GM12878 (cell line): ENCODE data around the gene PPP3CA. TPM values are rescaled to one million over a fixed set of nuclear protein-coding genes. Genes with fewer than 3 reads are reported as not detected.

Experiments used
- ATAC-seq: fragments of 200-7000 bp; cut with Tn5 transposase; 3 replicates; pipeline ENCODE4 v1.9.1; 2020; ENCODE audit warnings: mild to moderate bottlenecking, moderate library complexity
- BruUV-seq: library from RNA; stranded (reverse); fragments of 400-500 nt; replicated peaks from 2 replicates; lab custom pipeline; 2021; lab: Mats Ljungman, UMichigan
- CTCF ChIA-PET: fragments of 300-600 bp; sonication (Branson Sonifier 250); formaldehyde crosslinking; extraction: SDS; loops from one replicate; lab custom pipeline; 2021; ENCODE audit warnings: inconsistent platforms; lab: Yijun Ruan, JAX
- POLR2A ChIA-PET: fragments of 350-600 bp; formaldehyde crosslinking; extraction: SDS; loops from one replicate; lab custom pipeline; 2021; ENCODE audit warnings: inconsistent platforms; lab: Charles Lee
- RAD21 ChIA-PET: fragments of 300-600 bp; sonication (Branson Sonifier 250); formaldehyde crosslinking; loops from one replicate; lab custom pipeline; 2023; ENCODE audit warnings: antibody characterized with exemption; ENCODE audit not compliant: unreplicated experiment; lab: Charles Lee
- SMC1A ChIA-PET: fragments of 300-600 bp; sonication (Branson Sonifier 250); formaldehyde crosslinking; loops from one replicate; lab custom pipeline; 2023; ENCODE audit not compliant: unreplicated experiment, uncharacterized antibody; lab: Charles Lee
- DNase-seq: peaks from one replicate; pipeline ENCODE4 v3.0.0-alpha.2; 2011; ENCODE audit warnings: low read depth, low spot score
- FAIRE-seq: peaks from 3 replicates; lab custom pipeline; 2011; peaks lifted over from hg19 to GRCh38; lab: Jason Lieb, UNC
- H2AFZ ChIP-seq: 2 replicates; pipeline ENCODE4 v1.6.0; 2011; ENCODE audit warnings: low read depth, low read length, control low read depth; ENCODE audit not compliant: control insufficient read depth
- H3K27ac ChIP-seq: 2 replicates; pipeline ENCODE4 v1.5.1; 2011; ENCODE audit warnings: control low read depth; ENCODE audit not compliant: control insufficient read depth, insufficient read depth
- H3K27me3 ChIP-seq, 2 experiments: replicated peaks in 1 of 2; 2 replicates each; pipeline versions ENCODE4 v1.6.0 to v1.6.1; 2011; ENCODE audit warnings: low read length in 1 of 2; ENCODE audit not compliant: control insufficient read depth in 2 of 2, insufficient read depth in 2 of 2
- H3K36me3 ChIP-seq, 2 experiments: 2 replicates each; pipeline ENCODE4 v1.5.1; 2011; ENCODE audit warnings: low read length in 1 of 2; ENCODE audit not compliant: control insufficient read depth in 2 of 2, insufficient read depth in 2 of 2
- H3K4me1 ChIP-seq: 2 replicates; pipeline ENCODE4 v1.6.1; 2011; ENCODE audit warnings: mild to moderate bottlenecking, low read length, moderate library complexity, mixed read lengths; ENCODE audit not compliant: control insufficient read depth, insufficient read depth
- H3K4me2 ChIP-seq: 2 replicates; pipeline ENCODE4 v1.6.0; 2011; ENCODE audit warnings: control low read depth; ENCODE audit not compliant: control insufficient read depth, insufficient read depth
- H3K4me3 ChIP-seq: fragments of 200-600 bp; sonication (generic); 2 replicates; pipeline ENCODE4 v1.5.1; 2016
- H3K79me2 ChIP-seq: 2 replicates; pipeline ENCODE4 v1.6.0; 2011; ENCODE audit warnings: low read length; ENCODE audit not compliant: control insufficient read depth, insufficient read depth
- H3K9ac ChIP-seq: 2 replicates; pipeline ENCODE4 v1.8.0; 2011; ENCODE audit warnings: low read length, control low read depth, mixed read lengths; ENCODE audit not compliant: control insufficient read depth, insufficient read depth
- H3K9me3 ChIP-seq: replicated peaks from 3 replicates; pipeline ENCODE4 v1.5.1; 2011; ENCODE audit warnings: mild to moderate bottlenecking, low read length; ENCODE audit not compliant: control insufficient read depth, insufficient read depth
- H4K20me1 ChIP-seq: 2 replicates; pipeline ENCODE4 v1.6.0; 2011; ENCODE audit not compliant: control insufficient read depth, insufficient read depth
- BACH1 ChIP-seq: fragments of 450-650 bp; IDR thresholded peaks from 2 replicates; pipeline ENCODE4 v1.6.1; 2017; ENCODE audit warnings: mild to moderate bottlenecking, borderline replicate concordance
- GATAD2B ChIP-seq: fragments of 450-650 bp; conservative IDR thresholded peaks from 2 replicates; pipeline ENCODE4 v1.6.1; 2017; ENCODE audit warnings: low read depth, mild to moderate bottlenecking, moderate library complexity
- HDGF ChIP-seq: fragments of 450-650 bp; IDR thresholded peaks from 2 replicates; pipeline ENCODE4 v1.6.1; 2016; ENCODE audit warnings: antibody characterized with exemption
- IKZF1 ChIP-seq: fragments of 450-650 bp; conservative IDR thresholded peaks from 2 replicates; pipeline ENCODE4 v1.6.1; 2017; ENCODE audit warnings: antibody characterized with exemption, mild to moderate bottlenecking
- KAT2A ChIP-seq: conservative IDR thresholded peaks from 2 replicates; pipeline ENCODE4 v1.6.1; 2011; ENCODE audit warnings: low read depth, low read length; ENCODE audit not compliant: control insufficient read depth
- NBN ChIP-seq: fragments of 450-650 bp; IDR thresholded peaks from 2 replicates; pipeline ENCODE4 v1.6.1; 2016
- NR2C1 ChIP-seq: fragments of 450-650 bp; IDR thresholded peaks from 2 replicates; pipeline ENCODE4 v1.6.1; 2017; ENCODE audit warnings: antibody characterized with exemption, mild to moderate bottlenecking, moderate library complexity
- PAX5 ChIP-seq: IDR thresholded peaks from 2 replicates; pipeline ENCODE4 v1.6.1; 2011; ENCODE audit warnings: low read depth, low read length, borderline replicate concordance
- RFX5 ChIP-seq: IDR thresholded peaks from 2 replicates; pipeline ENCODE4 v1.6.1; 2011; ENCODE audit warnings: low read depth, low read length, improper control_type of control experiment
- YBX1 ChIP-seq: fragments of 450-650 bp; IDR thresholded peaks from 2 replicates; pipeline ENCODE4 v1.6.1; 2016; ENCODE audit warnings: antibody characterized with exemption
- ZNF592 ChIP-seq: fragments of 450-650 bp; IDR thresholded peaks from 2 replicates; pipeline ENCODE4 v1.6.1; 2017; ENCODE audit warnings: mild to moderate bottlenecking, moderate library complexity
- ZSCAN29 ChIP-seq: fragments of 450-650 bp; IDR thresholded peaks from 2 replicates; pipeline ENCODE4 v1.6.1; 2017; ENCODE audit warnings: mild to moderate bottlenecking, moderate library complexity
- WGBS: methylation state at CpG from one replicate; pipeline ENCODE4 v1.1.6; 2016; ENCODE audit warnings: low lambda C conversion rate; ENCODE audit not compliant: insufficient replicate concordance, insufficient coverage; ENCODE audit errors: missing lambda C conversion rate; 5-methylcytosine and 5-hydroxymethylcytosine counted together
- in situ Hi-C: fragments of 300-500 bp; cut with MboI; formaldehyde crosslinking; loops from 9 replicates; pipeline ENCODE4 v1.14.3; 2018; ENCODE audit warnings: mixed read lengths
- intact Hi-C: fragments of 100-400 bp; cut with micrococcal nuclease; formaldehyde crosslinking; loops from one replicate; pipeline ENCODE4 v1.14.2; 2022; ENCODE audit not compliant: unreplicated experiment
- polyA plus RNA-seq, 11 experiments: library from polyadenylated mRNA; depleted of rRNA in 4 of 11; unstranded in 6 of 11; stranded (reverse) in 5 of 11; fragments of >200 nt; fragmentation: Nextera tagmentation in 4 of 11; fragmentation: Illumina TruSeq in 1 of 11; extraction: Ambion mirVana in 4 of 11; extraction: Trizol in 1 of 11; gene quantifications; 1 replicate in 1 of 11; 2 replicates in 10 of 11; pipeline versions ENCODE4 v1.2.1 to v1.2.3, GENCODE V29; 2011 to 2016; ENCODE audit warnings: inconsistent platforms in 2 of 11, missing spikeins in 2 of 11, low read depth in 1 of 11
- total RNA-seq, 4 experiments: library from RNA; depleted of rRNA in 3 of 4; stranded (reverse); fragments of >200 nt in 3 of 4; fragmentation: Illumina TruSeq in 1 of 4; extraction: Trizol in 1 of 4; gene quantifications; 2 replicates each; pipeline versions ENCODE4 v1.2.1 to v1.2.3, GENCODE V29; 2013 to 2021
- TF ChIP-seq, protein P1 (sequence below): IDR thresholded peaks from 2 replicates; pipeline ENCODE4 v1.6.1; 2012; ENCODE audit warnings: low read depth, low read length, improper control_type of control experiment

PPP3CA gene
- total and polyA plus RNA-seq, 10 of the 15 experiments (the other 5 are each of a cell fraction or from before 2014, with no cell fraction given) = 0.33 to 9.0 (median 1.0) TPM

DNA sequence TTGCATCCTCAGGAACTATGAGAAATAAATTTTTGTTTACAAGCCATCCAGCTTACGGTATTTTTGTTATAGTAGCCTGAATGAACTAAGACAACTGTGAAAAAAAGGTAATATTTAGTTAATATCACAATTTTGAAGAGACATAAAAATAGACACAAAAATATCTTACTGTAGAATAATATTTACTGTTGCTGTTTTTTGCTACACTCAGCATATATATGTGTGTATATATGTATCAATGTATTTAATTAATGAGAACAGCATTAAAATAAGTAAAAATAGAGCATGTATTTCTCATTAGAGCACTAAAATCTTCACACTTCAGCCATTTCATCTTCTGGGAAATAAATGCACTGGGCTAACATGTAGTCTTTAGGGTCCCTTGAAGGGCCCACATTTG lies 24.6 kb downstream of the PPP3CA start (continued):
- TF ChIP-seq ZNF592 = no peak
- TF ChIP-seq RFX5 = no peak
- no peak for TF ChIP-seq NBN
- no peak for TF ChIP-seq KAT2A
- TF ChIP-seq PAX5 = no peak
- TF ChIP-seq BACH1 = no peak
- no peak for TF ChIP-seq IKZF1

DNA sequence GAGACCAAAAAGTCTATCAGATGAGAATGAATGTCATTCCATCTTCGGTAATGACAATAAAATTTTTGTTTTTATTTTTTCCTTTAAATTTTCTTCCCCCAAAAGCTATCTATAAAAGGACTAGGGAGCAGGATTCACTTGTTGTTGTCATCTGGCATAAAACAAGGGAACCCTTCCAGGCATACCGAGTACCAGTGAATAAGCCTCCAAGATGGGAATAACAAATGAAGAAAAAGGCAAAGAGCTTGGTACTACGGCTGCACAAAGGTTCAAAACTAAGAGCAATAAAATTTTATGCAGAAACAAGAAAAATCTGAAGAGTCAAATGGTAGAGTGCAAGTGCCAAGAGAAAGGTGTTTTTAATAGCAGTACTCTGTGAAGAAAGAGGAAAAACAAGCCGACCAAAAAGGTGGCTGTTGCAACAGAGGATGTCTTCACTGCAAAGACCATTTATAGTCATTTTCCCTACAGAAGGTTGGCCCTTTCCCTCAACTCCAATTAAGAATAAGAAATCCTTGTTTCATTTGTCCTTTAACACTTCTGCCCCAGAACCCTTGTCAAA lies 25.8 kb downstream of the PPP3CA start:
- TF ChIP-seq ZSCAN29 (no peak), HDGF (no peak), NR2C1 (no peak), YBX1 (no peak), GATAD2B (no peak)
- TF ChIP-seq, protein P1, sequence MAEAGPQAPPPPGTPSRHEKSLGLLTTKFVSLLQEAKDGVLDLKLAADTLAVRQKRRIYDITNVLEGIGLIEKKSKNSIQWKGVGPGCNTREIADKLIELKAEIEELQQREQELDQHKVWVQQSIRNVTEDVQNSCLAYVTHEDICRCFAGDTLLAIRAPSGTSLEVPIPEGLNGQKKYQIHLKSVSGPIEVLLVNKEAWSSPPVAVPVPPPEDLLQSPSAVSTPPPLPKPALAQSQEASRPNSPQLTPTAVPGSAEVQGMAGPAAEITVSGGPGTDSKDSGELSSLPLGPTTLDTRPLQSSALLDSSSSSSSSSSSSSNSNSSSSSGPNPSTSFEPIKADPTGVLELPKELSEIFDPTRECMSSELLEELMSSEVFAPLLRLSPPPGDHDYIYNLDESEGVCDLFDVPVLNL = no peak
- no peak overlapping the region for H3K4me3 ChIP-seq
- no peaks in the 10 kb centered on the region; the same call in 2 of the 3 replicates for H3K9me3 ChIP-seq
- H3K27ac ChIP-seq = no peak overlapping the region
- ChIA-PET SMC1A (interaction anchor here (0.6 to 1.0 kb wide), 2 partner anchors 131 to 275 kb away, joined by 3 read pairs; no protein-coding TSS in a partner anchor), RAD21 (interaction anchor here (1.3 kb wide), 1 partner anchor 15 kb away, joined by 4 read pairs; no protein-coding TSS in a partner anchor), POLR2A (interaction anchor here (0.6 kb wide), 1 partner anchor 282 kb away, joined by 3 read pairs; no protein-coding TSS in a partner anchor), CTCF (interaction anchor here (0.6 to 1.0 kb wide), 2 partner anchors 66 to 98 kb away, joined by 3 read pairs; no protein-coding TSS in a partner anchor)
- ATAC-seq = no peak
- H3K4me2 ChIP-seq = no peak overlapping the region
- in situ Hi-C loops (no loop called here), intact Hi-C loops (no loop called here)
- H3K27me3 ChIP-seq = no peaks in the 10 kb centered on the region
- no peak overlapping the region for H2AFZ ChIP-seq
- H3K4me1 ChIP-seq = no peaks in the 10 kb centered on the region
- no peaks in the 10 kb centered on the region for H4K20me1 ChIP-seq
- no TSS peak for BruUV-seq
- H3K36me3 ChIP-seq = no peaks in the 10 kb centered on the region
- no peak overlapping the region for H3K9ac ChIP-seq
- no peak for FAIRE-seq
- WGBS = 82% methylated on average over 4 of the region's 4 CpGs
- no peak for DNase-seq
- H3K79me2 ChIP-seq = no peaks in the 10 kb centered on the region
